HPDE6-E6E7 (cell line): ENCODE data around the gene PAX1.

ENCODE experiments used
- DNase-seq: peaks from one replicate; pipeline ENCODE4 v3.0.0; 2011; ENCODE audit warnings: missing footprints; ENCODE audit errors: extremely low spot score

PAX1 gene

DNA sequence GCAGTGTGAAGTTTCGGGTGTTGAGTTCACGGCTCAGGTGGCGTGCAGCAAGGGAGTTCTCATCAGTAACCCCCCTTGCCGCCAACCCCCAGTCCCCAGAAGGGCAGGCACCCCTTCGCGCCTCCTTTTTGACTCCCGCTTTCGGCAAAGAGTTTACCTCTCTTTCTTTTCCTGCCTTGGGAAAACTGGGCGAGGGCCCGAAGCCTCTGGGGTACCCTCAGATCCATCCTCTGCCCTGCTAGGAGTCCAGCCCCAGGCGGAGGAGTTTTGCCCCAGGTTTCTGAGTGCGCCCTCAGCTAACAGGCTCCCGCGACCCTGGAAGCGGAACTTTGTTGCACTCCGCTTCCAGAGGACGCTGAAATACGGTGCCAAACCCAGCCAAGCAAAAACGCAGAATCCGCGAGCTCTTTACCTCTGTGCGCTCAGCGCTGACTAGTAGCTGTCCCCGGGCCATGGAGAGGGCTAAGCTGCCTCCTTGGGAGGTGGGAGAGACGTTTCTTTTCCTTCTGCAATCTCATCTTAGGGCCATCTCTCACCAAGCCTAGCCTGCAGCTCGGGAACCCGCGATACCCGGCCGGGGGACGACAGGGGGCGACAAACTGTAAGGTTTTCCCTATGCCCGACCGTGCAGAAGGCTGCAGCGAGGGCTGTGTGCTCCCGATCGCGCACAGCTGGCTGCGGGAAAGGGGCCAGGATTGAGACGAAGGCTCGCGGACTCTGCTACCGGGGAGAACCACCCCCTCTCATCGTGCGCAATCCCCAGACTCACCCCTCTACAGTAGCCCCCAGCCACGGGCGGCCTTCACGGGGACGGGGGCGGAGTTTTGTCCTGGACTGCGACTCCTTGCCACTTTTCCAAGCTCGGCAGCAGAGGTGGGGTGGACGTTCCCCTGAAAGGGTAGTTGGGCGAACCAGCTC is 2.7 kb upstream of the PAX1 start:
- DNase-seq: no peak

DNA sequence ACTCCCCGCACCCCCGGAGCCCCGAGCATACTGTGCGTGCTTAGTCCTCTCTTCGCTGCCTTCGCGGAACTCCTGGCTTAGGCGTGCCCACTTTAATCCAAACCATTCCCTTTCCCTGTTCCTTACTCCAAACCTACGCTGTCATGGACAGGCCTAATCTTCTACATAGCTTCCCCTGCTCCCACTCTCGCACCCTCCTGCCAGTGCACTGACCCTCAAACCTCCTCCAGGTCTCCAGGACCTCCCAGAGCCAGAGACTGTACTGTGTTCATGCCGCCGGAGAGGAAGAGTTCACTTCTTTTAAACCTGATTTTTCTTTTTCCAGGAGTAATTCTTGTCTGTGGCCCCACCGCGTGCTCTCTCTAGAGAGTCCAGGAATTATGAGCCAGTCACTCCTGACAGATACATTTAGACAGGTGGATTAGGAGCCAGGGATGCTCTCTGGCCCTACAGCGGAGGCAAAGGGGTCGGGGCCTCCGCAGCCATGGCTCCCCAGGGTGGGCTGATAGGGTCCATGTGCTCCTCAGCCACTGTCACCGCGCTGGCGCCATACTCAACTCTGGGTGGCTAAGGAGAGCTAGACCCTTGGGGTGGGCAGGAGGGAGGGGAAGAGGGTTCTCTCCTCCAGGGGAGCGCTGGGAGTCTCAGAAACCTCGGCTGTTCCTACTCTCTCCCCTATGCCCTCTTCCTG is 1.6 kb upstream of the PAX1 start:
- no peak for DNase-seq

- DNase-seq: no peak
Observed at GRCh38 chr20:21704408-21705385, 767 bp upstream of the PAX1 start.

DNA sequence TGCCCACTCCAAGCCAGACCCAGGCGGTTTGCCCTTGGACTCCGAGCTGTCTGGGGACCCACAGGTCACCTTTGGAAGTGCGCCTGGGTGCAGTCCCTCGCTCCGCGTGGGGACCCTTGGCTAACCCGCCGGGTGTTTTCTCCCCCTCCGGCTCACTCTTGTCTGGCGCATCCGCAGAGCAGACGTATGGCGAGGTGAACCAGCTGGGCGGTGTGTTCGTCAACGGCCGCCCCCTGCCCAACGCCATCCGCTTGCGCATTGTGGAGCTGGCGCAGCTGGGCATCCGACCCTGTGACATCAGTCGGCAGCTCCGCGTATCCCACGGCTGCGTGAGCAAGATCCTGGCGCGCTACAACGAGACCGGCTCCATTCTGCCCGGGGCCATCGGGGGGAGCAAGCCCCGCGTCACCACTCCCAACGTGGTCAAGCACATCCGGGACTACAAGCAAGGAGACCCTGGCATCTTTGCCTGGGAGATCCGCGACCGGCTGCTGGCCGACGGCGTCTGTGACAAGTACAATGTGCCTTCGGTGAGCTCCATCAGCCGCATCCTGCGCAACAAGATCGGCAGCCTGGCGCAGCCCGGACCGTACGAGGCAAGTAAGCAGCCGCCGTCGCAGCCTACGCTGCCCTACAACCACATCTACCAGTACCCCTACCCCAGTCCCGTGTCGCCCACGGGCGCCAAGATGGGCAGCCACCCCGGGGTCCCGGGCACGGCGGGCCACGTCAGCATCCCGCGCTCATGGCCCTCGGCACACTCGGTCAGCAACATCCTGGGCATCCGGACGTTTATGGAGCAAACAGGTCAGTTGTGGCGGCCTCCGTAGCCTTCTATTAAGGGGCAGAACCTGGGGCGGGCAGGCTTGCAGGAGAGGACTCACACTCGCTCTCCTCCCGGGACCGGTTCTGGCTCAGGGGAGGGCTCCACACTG is 1.1 kb downstream of the PAX1 start:
- DNase-seq: no peak

GRCh38 chr20:21707267-21707666 is 1.8 kb downstream of the PAX1 start:
- DNase-seq: no peak

DNA sequence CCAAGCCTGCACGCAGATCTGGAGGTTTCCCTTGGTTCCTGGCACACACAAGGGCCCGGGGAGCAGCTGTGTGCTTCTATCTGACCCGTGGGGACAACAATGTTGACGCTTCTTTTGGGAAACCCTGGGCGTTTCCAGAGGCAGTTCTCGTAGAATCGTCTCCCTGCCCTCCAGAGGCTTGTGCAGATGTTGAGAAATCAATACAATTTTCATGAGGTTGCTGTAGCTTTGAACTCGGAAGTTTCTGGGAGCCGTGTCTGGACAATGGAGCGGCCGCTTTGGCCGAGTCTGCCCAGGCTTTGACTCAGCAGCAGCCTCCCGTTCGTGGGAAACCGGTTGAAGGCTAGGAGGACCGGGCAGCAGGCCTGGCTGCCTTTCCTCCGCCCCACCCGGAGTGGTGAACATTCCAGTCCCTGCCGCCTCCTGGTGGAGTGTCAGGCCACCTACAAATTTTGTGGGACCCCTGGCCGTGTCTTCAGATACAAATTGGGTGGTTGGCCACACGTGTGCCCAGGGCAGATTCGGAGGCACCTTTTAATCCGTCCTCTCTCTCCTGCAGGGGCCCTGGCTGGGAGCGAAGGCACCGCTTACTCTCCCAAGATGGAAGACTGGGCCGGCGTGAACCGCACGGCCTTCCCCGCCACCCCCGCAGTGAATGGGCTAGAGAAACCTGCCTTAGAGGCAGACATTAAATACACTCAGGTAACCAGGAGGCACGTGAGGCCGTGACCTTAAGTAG is 2.7 kb downstream of the PAX1 start:
- no peak for DNase-seq

GRCh38 chr20:21708738-21709534 is 3.5 kb downstream of the PAX1 start:
- DNase-seq: no peak

DNA sequence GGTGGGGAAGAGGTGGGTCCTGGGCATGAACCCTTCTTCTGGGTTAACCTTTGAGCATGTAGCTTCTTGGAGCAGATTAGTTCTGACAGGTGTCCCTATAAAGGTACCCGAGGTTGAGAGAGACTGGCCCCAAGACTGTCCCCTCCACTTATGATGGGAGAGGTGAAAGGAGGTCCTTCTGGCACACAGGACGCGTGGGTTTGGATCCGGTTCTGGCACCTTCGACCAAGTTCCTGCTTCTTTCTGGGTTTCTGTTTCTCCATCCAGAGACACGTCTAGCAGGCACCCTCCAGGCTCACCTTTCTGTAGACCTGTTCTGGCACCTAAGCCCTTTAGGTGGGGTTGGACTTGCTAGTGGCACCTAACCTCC is 4.1 kb downstream of the PAX1 start:
- no peak for DNase-seq

- no peak for DNase-seq
Observed at GRCh38 chr20:21710341-21710740, 4.9 kb downstream of the PAX1 start.

- no peak for DNase-seq
Observed at GRCh38 chr20:21710863-21711431, 5.5 kb downstream of the PAX1 start.

- no peak for DNase-seq
Observed at GRCh38 chr20:21712443-21713059, 7.1 kb downstream of the PAX1 start.

DNA sequence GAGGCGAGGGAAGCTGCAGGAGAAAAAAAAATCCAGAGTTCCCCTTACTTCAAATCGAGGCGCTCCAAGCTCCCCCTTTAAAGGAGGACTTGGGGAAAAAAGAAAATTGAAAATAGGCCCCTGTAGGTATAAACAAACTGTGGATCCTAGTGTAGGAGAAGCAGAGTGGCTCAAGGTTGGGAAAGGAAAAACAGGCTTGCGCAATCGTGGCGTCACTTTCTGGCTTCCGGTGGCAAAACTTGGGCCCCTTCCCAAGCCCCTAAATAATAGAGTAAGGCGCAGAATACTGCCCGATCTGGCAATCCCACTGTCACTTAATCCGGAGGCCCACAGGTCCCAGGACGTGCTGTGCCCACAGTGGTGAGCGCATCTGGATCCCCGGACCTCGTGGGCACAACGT is 8.0 kb downstream of the PAX1 start:
- DNase-seq: no peak

GRCh38 chr20:21713901-21714296 is 8.4 kb downstream of the PAX1 start:
- no peak for DNase-seq

- no peak for DNase-seq
Observed at GRCh38 chr20:21714297-21715192, 9.1 kb downstream of the PAX1 start.

GRCh38 chr20:21715193-21715881 is 9.9 kb downstream of the PAX1 start:
- no peak for DNase-seq

GRCh38 chr20:21719592-21720214 is 14.2 kb downstream of the PAX1 start:
- peak; percentile 25 for DNase-seq
